Measurements from ENCODE around the gene HBB.

GRCh38 chr11:5192738-5193137 lies 34.1 kb downstream of the HBB start:
- TF ChIP-seq MAX (IDR thresholded peaks at IDR 0.05): no peak
- no peak for TF ChIP-seq TAF1 (conservative IDR thresholded peaks at IDR 0.05)
- no peak for TF ChIP-seq RXRA (IDR thresholded peaks at IDR 0.05)
- TF ChIP-seq CTCF (IDR thresholded peaks at IDR 0.05; ENCODE audit: low read depth, low read length, missing input control): no peak
- TF ChIP-seq, protein P1, sequence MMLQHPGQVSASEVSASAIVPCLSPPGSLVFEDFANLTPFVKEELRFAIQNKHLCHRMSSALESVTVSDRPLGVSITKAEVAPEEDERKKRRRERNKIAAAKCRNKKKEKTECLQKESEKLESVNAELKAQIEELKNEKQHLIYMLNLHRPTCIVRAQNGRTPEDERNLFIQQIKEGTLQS (IDR thresholded peaks at IDR 0.05): no peak
- TF ChIP-seq FOXA1 (IDR thresholded peaks at IDR 0.05): no peak
- TF ChIP-seq SP1 (IDR thresholded peaks at IDR 0.05): no peak
- no peak for TF ChIP-seq RAD21 (IDR thresholded peaks at IDR 0.05)
- TF ChIP-seq YY1 (IDR thresholded peaks at IDR 0.05): no peak
- TF ChIP-seq EGR1 (IDR thresholded peaks at IDR 0.05; ENCODE audit: low read depth in 2 of 2): no peak
- TF ChIP-seq HNF4G (IDR thresholded peaks at IDR 0.05): no peak
- TF ChIP-seq JUND (IDR thresholded peaks at IDR 0.05): no peak

Data from liver (tissue), 3 donors.